Measurements from ENCODE around the gene LIMCH1. TPM values are rescaled to one million over a fixed set of nuclear protein-coding genes. Genes with fewer than 3 reads are reported as not detected.

LIMCH1 gene
- total RNA-seq, 1 donor, result 9.0 TPM

- H3K4me2 ChIP-seq (ENCODE audit: insufficient read depth, low read length), result no peak overlapping the region
- H2AFZ ChIP-seq (ENCODE audit: low read length), result no peak overlapping the region
- no peak for DNase-seq (ENCODE audit: insufficient read length, low spot score, missing footprints)
- no peak overlapping the region for H3K27ac ChIP-seq (ENCODE audit: low read depth, low read length)
- no peak for TF ChIP-seq CTCF (IDR thresholded peaks at IDR 0.05; ENCODE audit: extremely low read depth, low read depth, low read length)
- H3K9me3 ChIP-seq (ENCODE audit: low read depth, low read length), result no peaks in the 10 kb centered on the region
- H3K4me3 ChIP-seq (ENCODE audit: insufficient read depth, low read length), result no peak overlapping the region
- H3K4me1 ChIP-seq (ENCODE audit: insufficient read depth, low read length), result no peaks in the 10 kb centered on the region
- H4K20me1 ChIP-seq (ENCODE audit: insufficient read depth, low read length), result no peaks in the 10 kb centered on the region
- no peaks in the 10 kb centered on the region for H3K27me3 ChIP-seq (ENCODE audit: insufficient read depth, low read length)
- no peaks in the 10 kb centered on the region for H3K36me3 ChIP-seq (ENCODE audit: insufficient read depth, low read length)
- no peaks in the 10 kb centered on the region for H3K79me2 ChIP-seq (ENCODE audit: insufficient read depth, low read length)
Observed at GRCh38 chr4:41530741-41531140, 7.2 kb upstream of the LIMCH1 start.

GRCh38 chr4:41532336-41532735, 5.6 kb upstream of the LIMCH1 start:
- Histone ChIP-seq H3K36me3 (ENCODE audit: insufficient read depth, low read length) (no peaks in the 10 kb centered on the region), H3K4me3 (ENCODE audit: insufficient read depth, low read length) (no peak overlapping the region), H4K20me1 (ENCODE audit: insufficient read depth, low read length) (no peaks in the 10 kb centered on the region), H3K79me2 (ENCODE audit: insufficient read depth, low read length) (no peaks in the 10 kb centered on the region), H3K4me1 (ENCODE audit: insufficient read depth, low read length) (no peaks in the 10 kb centered on the region), H3K4me2 (ENCODE audit: insufficient read depth, low read length) (no peak overlapping the region), H3K27ac (ENCODE audit: low read depth, low read length) (no peak overlapping the region), H3K9me3 (ENCODE audit: low read depth, low read length) (no peaks in the 10 kb centered on the region), H3K27me3 (ENCODE audit: insufficient read depth, low read length) (no peaks in the 10 kb centered on the region), H2AFZ (ENCODE audit: low read length) (no peak overlapping the region)
- no peak for DNase-seq (ENCODE audit: insufficient read length, low spot score, missing footprints)
- TF ChIP-seq CTCF (IDR thresholded peaks at IDR 0.05; ENCODE audit: extremely low read depth, low read depth, low read length), result no peak

GRCh38 chr4:41532882-41533281, 5.1 kb upstream of the LIMCH1 start:
- Histone ChIP-seq H3K27ac (ENCODE audit: low read depth, low read length) (no peak overlapping the region), H3K36me3 (ENCODE audit: insufficient read depth, low read length) (no peaks in the 10 kb centered on the region), H3K9me3 (ENCODE audit: low read depth, low read length) (no peaks in the 10 kb centered on the region), H3K79me2 (ENCODE audit: insufficient read depth, low read length) (no peaks in the 10 kb centered on the region), H4K20me1 (ENCODE audit: insufficient read depth, low read length) (no peaks in the 10 kb centered on the region), H3K4me3 (ENCODE audit: insufficient read depth, low read length) (no peak overlapping the region), H3K4me1 (ENCODE audit: insufficient read depth, low read length) (no peaks in the 10 kb centered on the region), H3K27me3 (ENCODE audit: insufficient read depth, low read length) (no peaks in the 10 kb centered on the region), H3K4me2 (ENCODE audit: insufficient read depth, low read length) (no peak overlapping the region), H2AFZ (ENCODE audit: low read length) (no peak overlapping the region)
- DNase-seq (ENCODE audit: insufficient read length, low spot score, missing footprints), result no peak
- no peak for TF ChIP-seq CTCF (IDR thresholded peaks at IDR 0.05; ENCODE audit: extremely low read depth, low read depth, low read length)

- Histone ChIP-seq H4K20me1 (ENCODE audit: insufficient read depth, low read length) (no peaks in the 10 kb centered on the region), H3K4me3 (ENCODE audit: insufficient read depth, low read length) (no peak overlapping the region), H3K27me3 (ENCODE audit: insufficient read depth, low read length) (no peaks in the 10 kb centered on the region), H3K79me2 (ENCODE audit: insufficient read depth, low read length) (no peaks in the 10 kb centered on the region), H3K4me1 (ENCODE audit: insufficient read depth, low read length) (peaks cover 1% of the 10 kb centered on the region), H3K36me3 (ENCODE audit: insufficient read depth, low read length) (no peaks in the 10 kb centered on the region), H3K4me2 (ENCODE audit: insufficient read depth, low read length) (no peak overlapping the region), H3K27ac (ENCODE audit: low read depth, low read length) (no peak overlapping the region), H2AFZ (ENCODE audit: low read length) (no peak overlapping the region), H3K9me3 (ENCODE audit: low read depth, low read length) (no peaks in the 10 kb centered on the region)
- TF ChIP-seq CTCF (IDR thresholded peaks at IDR 0.05; ENCODE audit: extremely low read depth, low read depth, low read length), result no peak
- no peak for DNase-seq (ENCODE audit: insufficient read length, low spot score, missing footprints)
Observed at GRCh38 chr4:41533680-41534079, 4.3 kb upstream of the LIMCH1 start.

Data from osteoblast (primary cell).